Endothelial cell of umbilical vein (primary cell): Measurements from ENCODE around the gene EXOC6B. TPM values are rescaled to one million over a fixed set of nuclear protein-coding genes. Genes with fewer than 3 reads are reported as not detected.

Experiments
- BruUV-seq: library from RNA; stranded (reverse); fragments of 400-500 nt; replicated peaks from 2 replicates; lab custom pipeline; 2021; lab: Mats Ljungman, UMichigan
- CTCF ChIA-PET: fragments of 300-600, 350-600 bp; sonication (Branson Sonifier 250); formaldehyde crosslinking; loops from one replicate; lab custom pipeline; 2021; ENCODE audit warnings: antibody characterized with exemption, inconsistent platforms; lab: Charles Lee
- POLR2A ChIA-PET: fragments of 300-600, 350-600 bp; sonication (Branson Sonifier 250); formaldehyde crosslinking; loops from one replicate; lab custom pipeline; 2021; ENCODE audit warnings: antibody characterized with exemption, inconsistent platforms; lab: Charles Lee
- DNase-seq: peaks from one replicate; pipeline ENCODE4 v3.0.0-alpha.2; 2011; ENCODE audit warnings: low read depth, low spot score
- FAIRE-seq: peaks from 2 replicates; lab custom pipeline; 2011; peaks lifted over from hg19 to GRCh38; lab: Jason Lieb, UNC
- H2AFZ ChIP-seq: 2 replicates; pipeline ENCODE4 v1.6.0; 2012; ENCODE audit warnings: low read depth, low read length, control low read depth, inconsistent platforms
- H3K27ac ChIP-seq: 2 replicates; pipeline ENCODE4 v1.5.1; 2011; ENCODE audit warnings: low read depth, mild to moderate bottlenecking, control low read depth, low read length, moderate library complexity; ENCODE audit not compliant: insufficient read depth
- H3K27me3 ChIP-seq, 2 experiments: 2 replicates each; pipeline versions ENCODE4 v1.6.0 to v1.6.1; 2011; ENCODE audit warnings: low read length in 2 of 2, mixed read lengths in 1 of 2; ENCODE audit not compliant: control insufficient read depth in 2 of 2, insufficient read depth in 2 of 2
- H3K36me3 ChIP-seq, 2 experiments: 2 replicates in 1 of 2; 3 replicates in 1 of 2; pipeline ENCODE4 v1.5.1; 2011; ENCODE audit warnings: low read length in 2 of 2, mild to moderate bottlenecking in 1 of 2, moderate library complexity in 1 of 2; ENCODE audit not compliant: control insufficient read depth in 2 of 2, insufficient read depth in 2 of 2; ENCODE audit errors: extremely low read depth in 1 of 2
- H3K4me1 ChIP-seq: 3 replicates; pipeline ENCODE4 v1.5.1; 2011; ENCODE audit warnings: mild to moderate bottlenecking, low read length; ENCODE audit not compliant: control insufficient read depth, insufficient read depth; ENCODE audit errors: extremely low read depth
- H3K4me2 ChIP-seq: 2 replicates; pipeline ENCODE4 v1.6.1; 2011; ENCODE audit warnings: low read length, control low read depth, mixed read lengths; ENCODE audit not compliant: insufficient read depth
- H3K4me3 ChIP-seq, 3 experiments: fragments of 200-600 bp in 1 of 3; sonication (generic), shearing (Covaris generic) in 1 of 3; replicated peaks in 1 of 3; 2 replicates each; pipeline ENCODE4 v1.5.1; 2011 to 2016; ENCODE audit warnings: control low read depth in 3 of 3, low read length in 3 of 3, mild to moderate bottlenecking in 2 of 3, inconsistent platforms in 1 of 3, low read depth in 1 of 3, moderate library complexity in 1 of 3; ENCODE audit not compliant: insufficient read depth in 1 of 3
- H3K79me2 ChIP-seq: 2 replicates; pipeline ENCODE4 v1.6.0; 2012; ENCODE audit warnings: low read length, inconsistent platforms; ENCODE audit not compliant: control insufficient read depth, insufficient read depth
- H3K9ac ChIP-seq: replicated peaks from 2 replicates; pipeline ENCODE3; 2011; ENCODE audit warnings: low read length, control low read depth; ENCODE audit not compliant: insufficient read depth; ENCODE audit errors: extremely low read depth
- H3K9me1 ChIP-seq: replicated peaks from 3 replicates; pipeline ENCODE4 v1.6.0; 2011; ENCODE audit warnings: mild to moderate bottlenecking, low read length; ENCODE audit not compliant: control insufficient read depth, insufficient read depth; ENCODE audit errors: extremely low read depth
- H3K9me3 ChIP-seq: replicated peaks from 2 replicates; pipeline ENCODE4 v1.5.1; 2012; ENCODE audit warnings: low read length, inconsistent platforms; ENCODE audit not compliant: control insufficient read depth, insufficient read depth
- H4K20me1 ChIP-seq: replicated peaks from 2 replicates; pipeline ENCODE3; 2011; ENCODE audit warnings: mild to moderate bottlenecking, low read length; ENCODE audit not compliant: control insufficient read depth, insufficient read depth; ENCODE audit errors: extremely low read depth
- CTCF ChIP-seq, 2 donors: IDR thresholded peaks; 1 replicate in 1 of 2; 2 replicates in 1 of 2; pipeline ENCODE4 v1.5.1; 2011; ENCODE audit warnings: low read length in 2 of 2, mild to moderate bottlenecking in 2 of 2, moderate library complexity in 2 of 2, control low read depth in 1 of 2, inconsistent platforms in 1 of 2, low read depth in 1 of 2; ENCODE audit not compliant: insufficient read depth in 1 of 2; ENCODE audit errors: extremely low read depth in 1 of 2
- EZH2 ChIP-seq: IDR thresholded peaks from 2 replicates; pipeline ENCODE4 v1.6.1; 2012; ENCODE audit warnings: borderline replicate concordance, low read depth, mild to moderate bottlenecking, moderate library complexity, low read length, inconsistent platforms; ENCODE audit not compliant: severe bottlenecking
- FOS ChIP-seq: IDR thresholded peaks from 2 replicates; pipeline ENCODE4 v1.6.1; 2011; ENCODE audit warnings: mild to moderate bottlenecking, low read length, moderate library complexity, borderline replicate concordance; ENCODE audit not compliant: insufficient read depth
- GATA2 ChIP-seq: IDR thresholded peaks from 2 replicates; pipeline ENCODE4 v1.7.0; 2011; ENCODE audit warnings: low read depth, mild to moderate bottlenecking, moderate library complexity, mixed read lengths, low read length; ENCODE audit not compliant: insufficient read length, insufficient read depth
- JUN ChIP-seq: IDR thresholded peaks from 2 replicates; pipeline ENCODE4 v1.6.1; 2011; ENCODE audit warnings: borderline replicate concordance, low read depth; ENCODE audit not compliant: insufficient read length, insufficient read depth
- MAX ChIP-seq: IDR thresholded peaks from 2 replicates; pipeline ENCODE4 v1.6.1; 2011; ENCODE audit not compliant: insufficient read depth, insufficient read length
- MYC ChIP-seq: IDR thresholded peaks from one replicate; pipeline ENCODE4 v1.6.1; 2011; ENCODE audit warnings: mild to moderate bottlenecking, low read depth, low read length
- POLR2A ChIP-seq: IDR thresholded peaks from 2 replicates; pipeline ENCODE4 v1.6.1; 2012; ENCODE audit warnings: low read depth, mild to moderate bottlenecking, control low read depth, low read length
- POLR2AphosphoS5 ChIP-seq: IDR thresholded peaks from 2 replicates; pipeline ENCODE4 v1.6.1; 2012; ENCODE audit warnings: low read depth, mild to moderate bottlenecking, control low read depth, low read length, moderate library complexity; ENCODE audit not compliant: insufficient read depth
- dilution Hi-C: fragments of 300-500 bp; cut with MboI; formaldehyde crosslinking; loops from one replicate; pipeline ENCODE4 v1.15.0; 2019; ENCODE audit warnings: low sequenced_read_pairs; ENCODE audit not compliant: extremely low pct_ligation_motif_present
- intact Hi-C: fragments of 100-400 bp; cut with micrococcal nuclease; formaldehyde crosslinking; loops from one replicate; pipeline ENCODE4 v1.10.0; 2022
- polyA plus RNA-seq, 4 experiments: library from polyadenylated mRNA; depleted of rRNA in 3 of 4; stranded (reverse) in 3 of 4; unstranded in 1 of 4; fragments of >200 nt; gene quantifications; 2 replicates each; pipeline versions ENCODE4 v1.2.1 to v1.2.3, GENCODE V29; 2011 to 2012; ENCODE audit warnings: missing spikeins in 1 of 4
- total RNA-seq: library from RNA; stranded (reverse); gene quantifications from 2 replicates; pipeline ENCODE4 v1.2.3, GENCODE V29; 2021

EXOC6B gene
- total and polyA plus RNA-seq, 2 donors (not counting 3 experiments of a cell fraction or from before 2014, with no cell fraction given), result 10.8 to 34.8 TPM

- H3K27me3 ChIP-seq, result no peaks in the 10 kb centered on the region
- dilution Hi-C loops, result no loop called here
- H3K36me3 ChIP-seq, result no peaks in the 10 kb centered on the region
- no peak overlapping the region for H3K4me3 ChIP-seq
- CTCF ChIA-PET, result interaction anchor here (0.9 to 5.5 kb wide), 5 partner anchors 9 to 131 kb away, joined by 3 to 55 read pairs (median 4); no protein-coding TSS in a partner anchor
- no peak for FAIRE-seq
- POLR2A ChIA-PET, result no interaction called here
- no peak overlapping the region for H3K27ac ChIP-seq
- TF ChIP-seq POLR2AphosphoS5 (no peak), JUN (no peak), CTCF (IDR thresholded peaks at IDR 0.05; ENCODE audit: extremely low read depth in 1 of 2, insufficient read depth in 1 of 2, low read depth in 1 of 2, low read length in 2 of 2) (no peak), MYC (no peak), POLR2A (no peak), EZH2 (no peak), MAX (no peak), GATA2 (no peak), FOS (no peak)
- no peak overlapping the region for H3K4me2 ChIP-seq
- no peaks in the 10 kb centered on the region for H3K79me2 ChIP-seq
- DNase-seq, result no peak
- H3K9ac ChIP-seq, result no peak overlapping the region
- no TSS peak for BruUV-seq
- no peaks in the 10 kb centered on the region for H4K20me1 ChIP-seq
- no peaks in the 10 kb centered on the region for H3K9me3 ChIP-seq
- intact Hi-C loops, result no loop called here
- peaks cover under 1% of the 10 kb centered on the region for H3K9me1 ChIP-seq
- no peaks in the 10 kb centered on the region for H3K4me1 ChIP-seq
- H2AFZ ChIP-seq, result no peak overlapping the region
These were observed 211.9 kb downstream of the EXOC6B start for GRCh38 chr2:72613931-72614330.
